Endothelial cell of umbilical vein (primary cell): ENCODE results near the gene SHROOM2.

Experiments
- CTCF ChIP-seq, 2 donors: IDR thresholded peaks; 1 replicate in 1 of 2; 2 replicates in 1 of 2; pipeline ENCODE4 v1.5.1; 2011; ENCODE audit warnings: low read length in 2 of 2, mild to moderate bottlenecking in 2 of 2, moderate library complexity in 2 of 2, control low read depth in 1 of 2, inconsistent platforms in 1 of 2, low read depth in 1 of 2; ENCODE audit not compliant: insufficient read depth in 1 of 2; ENCODE audit errors: extremely low read depth in 1 of 2
- EZH2 ChIP-seq: IDR thresholded peaks from 2 replicates; pipeline ENCODE4 v1.6.1; 2012; ENCODE audit warnings: borderline replicate concordance, low read depth, mild to moderate bottlenecking, moderate library complexity, low read length, inconsistent platforms; ENCODE audit not compliant: severe bottlenecking
- GATA2 ChIP-seq: IDR thresholded peaks from 2 replicates; pipeline ENCODE4 v1.7.0; 2011; ENCODE audit warnings: low read depth, mild to moderate bottlenecking, moderate library complexity, mixed read lengths, low read length; ENCODE audit not compliant: insufficient read length, insufficient read depth
- JUN ChIP-seq: IDR thresholded peaks from 2 replicates; pipeline ENCODE4 v1.6.1; 2011; ENCODE audit warnings: borderline replicate concordance, low read depth; ENCODE audit not compliant: insufficient read length, insufficient read depth
- POLR2A ChIP-seq: IDR thresholded peaks from 2 replicates; pipeline ENCODE4 v1.6.1; 2012; ENCODE audit warnings: low read depth, mild to moderate bottlenecking, control low read depth, low read length

GRCh38 chrX:9857575-9858474, 71.6 kb downstream of the SHROOM2 start:
- TF ChIP-seq CTCF (IDR thresholded peaks at IDR 0.05; ENCODE audit: extremely low read depth in 1 of 2, insufficient read depth in 1 of 2, low read depth in 1 of 2, low read length in 2 of 2) (no peak), EZH2 (no peak), JUN (no peak), POLR2A (no peak), GATA2 (no peak)
